HG03457 (cell line): ENCODE data around the gene JMJD8.
"Not testable (repeated sequence)": the region's sequence is repeated elsewhere in the genome, so short reads cannot be mapped to it uniquely, and the experiment has no call there.

ENCODE experiments used
- ATAC-seq: cut with Tn5 transposase; IDR thresholded peaks from one replicate; pipeline ENCODE4 v1.9.1; 2021; ENCODE audit warnings: moderate number of reproducible peaks; ENCODE audit not compliant: unreplicated experiment

The JMJD8 gene

GRCh38 chr16:693364-693763 is 9.2 kb upstream of the JMJD8 start:
- ATAC-seq, result no peak

- no peak for ATAC-seq
Observed at GRCh38 chr16:692356-693108, 8.4 kb upstream of the JMJD8 start.

GRCh38 chr16:691242-691641 is 7.1 kb upstream of the JMJD8 start:
- not testable (repeated sequence) for ATAC-seq

GRCh38 chr16:689175-689897 is 5.2 kb upstream of the JMJD8 start:
- ATAC-seq, result no peak

GRCh38 chr16:687499-687898 is 3.4 kb upstream of the JMJD8 start:
- no peak for ATAC-seq

GRCh38 chr16:686459-687260 is 2.5 kb upstream of the JMJD8 start:
- no peak for ATAC-seq

- ATAC-seq, result no peak
Observed at GRCh38 chr16:685967-686366, 1.8 kb upstream of the JMJD8 start.

GRCh38 chr16:684961-685696 is 995 bp upstream of the JMJD8 start:
- no peak for ATAC-seq

- no peak for ATAC-seq
Observed at GRCh38 chr16:683396-684070, 601 bp downstream of the JMJD8 start.

- ATAC-seq, result no peak
Observed at GRCh38 chr16:682493-683395, 1.4 kb downstream of the JMJD8 start.

- no peak for ATAC-seq
Observed at GRCh38 chr16:681746-682427, 2.2 kb downstream of the JMJD8 start.

GRCh38 chr16:680967-681745 is 3.0 kb downstream of the JMJD8 start:
- no peak for ATAC-seq

- no peak for ATAC-seq
Observed at GRCh38 chr16:680625-680945, 3.5 kb downstream of the JMJD8 start.

GRCh38 chr16:679814-680624 is 4.1 kb downstream of the JMJD8 start, which contains the start of gene STUB1:
STUB1 (plus strand) TSS chr16:680410; CDS start chr16:680526, 116 bp downstream.
- ATAC-seq, result no peak

GRCh38 chr16:678858-679813 is 5.0 kb downstream of the JMJD8 start:
- no peak for ATAC-seq

- no peak for ATAC-seq
Observed at GRCh38 chr16:678209-678857, 5.8 kb downstream of the JMJD8 start.
